Fibroblast of upper back skin (primary cell): ENCODE measurements around the gene FOLR1.

Experiments
- DNase-seq: peaks from one replicate; pipeline ENCODE4 v3.0.0-alpha.2; 2013

FOLR1 gene

GRCh38 chr11:72236774-72237111, 44.8 kb downstream of the FOLR1 start:
- DNase-seq = no peak

GRCh38 chr11:72237112-72237931, 45.4 kb downstream of the FOLR1 start:
- DNase-seq = no peak

- peak; percentile 62 for DNase-seq
Observed at GRCh38 chr11:72238040-72238450, 46.1 kb downstream of the FOLR1 start.

- no peak for DNase-seq
Observed at GRCh38 chr11:72238492-72239312, 46.8 kb downstream of the FOLR1 start.

- DNase-seq = peak; percentile 53
Observed at GRCh38 chr11:72239313-72239848, 47.4 kb downstream of the FOLR1 start.

GRCh38 chr11:72239849-72240460, 48.0 kb downstream of the FOLR1 start:
- DNase-seq = peak; percentile 24

- DNase-seq = no peak
Observed at GRCh38 chr11:72240461-72241290, 48.7 kb downstream of the FOLR1 start.

- DNase-seq = no peak
Observed at GRCh38 chr11:72241291-72241781, 49.4 kb downstream of the FOLR1 start.

- DNase-seq = no peak
Observed at GRCh38 chr11:72242141-72242540, 50.2 kb downstream of the FOLR1 start.

GRCh38 chr11:72243173-72244059, 51.5 kb downstream of the FOLR1 start:
- no peak for DNase-seq

- no peak for DNase-seq
Observed at GRCh38 chr11:72244060-72244360, 52.1 kb downstream of the FOLR1 start, which contains the start of gene PHOX2A. Gene PHOX2A (minus strand): TSS chr11:72244176. CDS start chr11:72244004, 172 bp downstream.

- no peak for DNase-seq
Observed at GRCh38 chr11:72244361-72245262, 52.7 kb downstream of the FOLR1 start.

- no peak for DNase-seq
Observed at GRCh38 chr11:72245263-72245816, 53.4 kb downstream of the FOLR1 start.
